GM12872 (cell line): ENCODE data around the gene THUMPD3.

ENCODE experiments used
- TF ChIP-seq, protein P1 (sequence below): IDR thresholded peaks from 3 replicates; pipeline ENCODE4 v1.5.1; 2011; ENCODE audit warnings: low read depth, mild to moderate bottlenecking, low read length, moderate library complexity; ENCODE audit not compliant: insufficient read depth

THUMPD3 gene

DNA sequence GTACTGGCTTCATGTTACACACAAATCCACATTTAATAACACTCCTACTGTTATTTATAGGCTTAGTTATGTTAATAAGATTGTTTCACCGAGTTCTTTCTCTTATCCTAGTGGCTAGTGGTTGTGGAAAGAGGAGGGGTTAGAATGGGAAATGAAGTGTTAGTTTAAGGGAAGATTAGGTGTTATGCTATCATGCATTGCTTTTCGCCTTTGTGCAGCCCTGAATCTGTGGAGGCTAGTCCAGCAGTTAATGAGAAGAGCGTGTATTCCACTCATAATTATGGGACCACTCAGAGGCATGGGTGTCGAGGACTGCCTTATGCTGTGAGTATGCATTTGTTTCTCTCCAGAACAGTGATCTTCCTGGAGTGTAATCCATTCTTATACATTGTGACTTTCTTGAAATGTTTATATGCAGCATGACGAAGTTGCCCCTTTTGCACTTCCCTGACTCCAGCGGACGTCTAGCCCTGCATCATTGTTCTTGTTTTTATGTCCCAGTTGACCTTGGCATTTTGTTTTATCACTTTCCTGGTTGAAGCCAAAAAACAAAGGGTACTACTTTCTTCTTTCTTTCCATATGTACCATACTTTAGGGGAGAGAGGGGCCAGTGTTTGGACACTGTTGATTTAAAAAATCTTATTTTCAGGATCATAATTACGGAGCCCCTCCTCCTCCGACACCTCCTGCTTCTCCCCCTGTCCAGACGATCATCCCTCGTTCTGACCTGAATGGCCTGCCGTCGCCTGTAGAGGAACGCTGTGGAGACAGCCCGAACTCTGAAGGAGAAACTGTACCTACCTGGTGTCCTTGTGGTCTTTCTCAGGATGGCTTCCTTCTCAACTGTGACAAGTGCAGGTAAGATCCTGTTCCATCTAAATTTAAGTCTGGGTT lies 71.0 kb downstream of the THUMPD3 start:
- TF ChIP-seq, protein P1, sequence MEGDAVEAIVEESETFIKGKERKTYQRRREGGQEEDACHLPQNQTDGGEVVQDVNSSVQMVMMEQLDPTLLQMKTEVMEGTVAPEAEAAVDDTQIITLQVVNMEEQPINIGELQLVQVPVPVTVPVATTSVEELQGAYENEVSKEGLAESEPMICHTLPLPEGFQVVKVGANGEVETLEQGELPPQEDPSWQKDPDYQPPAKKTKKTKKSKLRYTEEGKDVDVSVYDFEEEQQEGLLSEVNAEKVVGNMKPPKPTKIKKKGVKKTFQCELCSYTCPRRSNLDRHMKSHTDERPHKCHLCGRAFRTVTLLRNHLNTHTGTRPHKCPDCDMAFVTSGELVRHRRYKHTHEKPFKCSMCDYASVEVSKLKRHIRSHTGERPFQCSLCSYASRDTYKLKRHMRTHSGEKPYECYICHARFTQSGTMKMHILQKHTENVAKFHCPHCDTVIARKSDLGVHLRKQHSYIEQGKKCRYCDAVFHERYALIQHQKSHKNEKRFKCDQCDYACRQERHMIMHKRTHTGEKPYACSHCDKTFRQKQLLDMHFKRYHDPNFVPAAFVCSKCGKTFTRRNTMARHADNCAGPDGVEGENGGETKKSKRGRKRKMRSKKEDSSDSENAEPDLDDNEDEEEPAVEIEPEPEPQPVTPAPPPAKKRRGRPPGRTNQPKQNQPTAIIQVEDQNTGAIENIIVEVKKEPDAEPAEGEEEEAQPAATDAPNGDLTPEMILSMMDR, result no peak

DNA sequence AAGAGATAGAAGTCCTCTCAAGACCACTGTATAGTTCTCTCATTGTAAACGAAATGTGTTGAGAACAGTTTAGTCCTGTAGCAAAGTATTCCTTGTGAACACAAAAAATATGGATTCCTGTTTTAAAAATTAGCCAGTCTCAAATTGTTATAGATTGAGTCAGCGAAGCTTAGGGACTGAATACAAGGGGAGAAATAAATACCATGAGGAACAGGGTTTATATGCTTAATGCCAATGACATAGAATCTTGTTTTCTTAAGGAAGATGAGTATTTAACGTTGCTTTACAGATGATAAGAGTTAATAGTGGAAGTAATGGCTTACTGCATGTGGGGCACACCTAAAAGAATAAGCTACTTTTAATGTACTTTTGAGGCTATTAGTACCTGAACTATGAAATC lies 72.5 kb downstream of the THUMPD3 start:
- TF ChIP-seq, protein P1, result no peak
